ENCODE measurements around the gene XXYLT1.

DNA sequence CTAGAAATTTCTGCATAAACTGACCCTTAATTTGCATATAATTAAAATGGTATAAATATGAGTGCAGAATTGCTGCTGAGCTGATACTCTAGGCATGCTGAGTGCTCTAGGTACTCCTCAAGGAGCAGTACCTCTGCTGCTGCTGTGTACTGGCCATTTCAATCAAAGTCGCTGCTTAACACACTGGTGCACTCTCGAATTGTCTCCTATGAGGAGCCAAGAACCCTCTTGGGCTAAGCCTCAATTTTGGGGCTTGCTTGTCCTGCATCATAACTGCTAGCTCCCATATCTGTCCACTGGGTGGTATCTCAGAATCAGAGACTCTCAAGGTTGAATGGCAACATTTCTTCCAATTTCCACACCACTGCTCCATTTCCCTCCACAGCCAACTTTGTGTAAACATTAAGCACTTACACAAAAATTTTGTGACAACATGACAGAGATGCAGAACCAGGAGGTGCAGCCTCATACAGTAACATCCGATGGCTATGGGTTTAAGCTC, 82.5 kb downstream of the XXYLT1 start:
- no peak for TF ChIP-seq EGR1 (conservative IDR thresholded peaks at IDR 0.05)
- no peak for TF ChIP-seq GTF2F1 (IDR thresholded peaks at IDR 0.05; ENCODE audit: low read depth, low read length)
- TF ChIP-seq, protein P1, sequence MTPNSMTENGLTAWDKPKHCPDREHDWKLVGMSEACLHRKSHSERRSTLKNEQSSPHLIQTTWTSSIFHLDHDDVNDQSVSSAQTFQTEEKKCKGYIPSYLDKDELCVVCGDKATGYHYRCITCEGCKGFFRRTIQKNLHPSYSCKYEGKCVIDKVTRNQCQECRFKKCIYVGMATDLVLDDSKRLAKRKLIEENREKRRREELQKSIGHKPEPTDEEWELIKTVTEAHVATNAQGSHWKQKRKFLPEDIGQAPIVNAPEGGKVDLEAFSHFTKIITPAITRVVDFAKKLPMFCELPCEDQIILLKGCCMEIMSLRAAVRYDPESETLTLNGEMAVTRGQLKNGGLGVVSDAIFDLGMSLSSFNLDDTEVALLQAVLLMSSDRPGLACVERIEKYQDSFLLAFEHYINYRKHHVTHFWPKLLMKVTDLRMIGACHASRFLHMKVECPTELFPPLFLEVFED (CRISPR knock-in tag; conservative IDR thresholded peaks at IDR 0.05), result no peak
- TF ChIP-seq, protein P2, sequence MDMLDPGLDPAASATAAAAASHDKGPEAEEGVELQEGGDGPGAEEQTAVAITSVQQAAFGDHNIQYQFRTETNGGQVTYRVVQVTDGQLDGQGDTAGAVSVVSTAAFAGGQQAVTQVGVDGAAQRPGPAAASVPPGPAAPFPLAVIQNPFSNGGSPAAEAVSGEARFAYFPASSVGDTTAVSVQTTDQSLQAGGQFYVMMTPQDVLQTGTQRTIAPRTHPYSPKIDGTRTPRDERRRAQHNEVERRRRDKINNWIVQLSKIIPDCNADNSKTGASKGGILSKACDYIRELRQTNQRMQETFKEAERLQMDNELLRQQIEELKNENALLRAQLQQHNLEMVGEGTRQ (CRISPR knock-in tag; IDR thresholded peaks at IDR 0.05), result no peak
- TF ChIP-seq, protein P3, sequence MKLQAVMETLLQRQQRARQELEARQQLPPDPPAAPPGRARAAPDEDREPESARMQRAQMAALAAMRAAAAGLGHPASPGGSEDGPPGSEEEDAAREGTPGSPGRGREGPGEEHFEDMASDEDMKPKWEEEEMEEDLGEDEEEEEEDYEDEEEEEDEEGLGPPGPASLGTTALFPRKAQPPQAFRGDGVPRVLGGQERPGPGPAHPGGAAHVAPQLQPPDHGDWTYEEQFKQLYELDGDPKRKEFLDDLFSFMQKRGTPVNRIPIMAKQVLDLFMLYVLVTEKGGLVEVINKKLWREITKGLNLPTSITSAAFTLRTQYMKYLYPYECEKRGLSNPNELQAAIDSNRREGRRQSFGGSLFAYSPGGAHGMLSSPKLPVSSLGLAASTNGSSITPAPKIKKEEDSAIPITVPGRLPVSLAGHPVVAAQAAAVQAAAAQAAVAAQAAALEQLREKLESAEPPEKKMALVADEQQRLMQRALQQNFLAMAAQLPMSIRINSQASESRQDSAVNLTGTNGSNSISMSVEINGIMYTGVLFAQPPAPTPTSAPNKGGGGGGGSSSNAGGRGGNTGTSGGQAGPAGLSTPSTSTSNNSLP (IDR thresholded peaks at IDR 0.05; ENCODE audit: borderline replicate concordance, low read depth, low read length), result no peak
- TF ChIP-seq POLR2A (conservative IDR thresholded peaks at IDR 0.05), result no peak
- no peak for TF ChIP-seq ELK1 (CRISPR knock-in tag; IDR thresholded peaks at IDR 0.05)
- TF ChIP-seq PHB2 (IDR thresholded peaks at IDR 0.05; ENCODE audit: low read depth), result no peak
- no peak for TF ChIP-seq ZNF12 (CRISPR knock-in tag; IDR thresholded peaks at IDR 0.05)
- TF ChIP-seq NFRKB (IDR thresholded peaks at IDR 0.05; ENCODE audit: low read depth), result no peak
- no peak for TF ChIP-seq U2AF2 (optimal IDR thresholded peaks at IDR 0.05; ENCODE audit: low read depth, low read length)
- no peak for TF ChIP-seq SIN3A (IDR thresholded peaks at IDR 0.05; ENCODE audit: borderline replicate concordance in 2 of 2, control insufficient read depth in 1 of 2, low read depth in 2 of 2, low read length in 2 of 2)
- TF ChIP-seq BRCA1 (IDR thresholded peaks at IDR 0.05), result no peak
- no peak for TF ChIP-seq BRCA1 (CRISPR knock-in tag; IDR thresholded peaks at IDR 0.05)

Data from K562 (cell line).